Tibial nerve (tissue), 4 donors: ENCODE measurements around the gene TAF11L14.

ENCODE experiments used
- EP300 ChIP-seq, 2 donors: sonication (generic); formaldehyde crosslinking; IDR thresholded peaks; one replicate each; pipeline ENCODE4 v1.6.1; 2017; ENCODE audit warnings: antibody characterized with exemption in 2 of 2, mild to moderate bottlenecking in 1 of 2
- POLR2A ChIP-seq, 2 donors: fragments of 450-650 bp; IDR thresholded peaks; one replicate each; pipeline ENCODE4 v1.6.1; 2017; ENCODE audit warnings: antibody characterized with exemption in 2 of 2, mild to moderate bottlenecking in 2 of 2, moderate library complexity in 2 of 2
- TF ChIP-seq, protein P1 (sequence below), 5 experiments: fragments of 200-600 bp in 3 of 5; fragments of 450-650 bp in 2 of 5; sonication (generic) in 3 of 5; IDR thresholded peaks; one replicate each; pipeline ENCODE4 v1.5.1; 2016 to 2019; ENCODE audit warnings: antibody characterized with exemption in 5 of 5, mild to moderate bottlenecking in 3 of 5, moderate library complexity in 2 of 5

DNA sequence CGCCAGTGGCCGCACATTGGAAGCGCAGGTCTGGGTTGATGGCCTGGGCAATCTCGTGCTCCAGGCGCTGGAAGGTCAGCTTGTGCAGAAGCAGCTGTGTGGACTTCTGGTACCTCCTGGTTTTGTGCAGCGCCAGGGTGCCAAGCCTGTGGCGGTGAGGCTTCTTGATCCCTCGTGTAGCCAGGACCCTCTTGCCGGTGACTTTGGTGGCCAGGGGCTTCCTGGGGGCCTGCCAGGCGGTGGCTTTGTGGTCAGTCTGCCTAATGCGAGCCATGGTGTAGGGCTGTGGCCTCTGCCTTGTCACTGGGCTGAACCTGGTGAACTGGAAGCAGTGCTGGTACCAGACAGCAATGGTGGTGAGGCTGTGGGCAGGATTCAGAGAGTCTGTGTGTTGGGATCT is 8.6 kb upstream of the TAF11L14 start:
- TF ChIP-seq EP300 (IDR thresholded peaks at IDR 0.05) = no peak
- TF ChIP-seq, protein P1, sequence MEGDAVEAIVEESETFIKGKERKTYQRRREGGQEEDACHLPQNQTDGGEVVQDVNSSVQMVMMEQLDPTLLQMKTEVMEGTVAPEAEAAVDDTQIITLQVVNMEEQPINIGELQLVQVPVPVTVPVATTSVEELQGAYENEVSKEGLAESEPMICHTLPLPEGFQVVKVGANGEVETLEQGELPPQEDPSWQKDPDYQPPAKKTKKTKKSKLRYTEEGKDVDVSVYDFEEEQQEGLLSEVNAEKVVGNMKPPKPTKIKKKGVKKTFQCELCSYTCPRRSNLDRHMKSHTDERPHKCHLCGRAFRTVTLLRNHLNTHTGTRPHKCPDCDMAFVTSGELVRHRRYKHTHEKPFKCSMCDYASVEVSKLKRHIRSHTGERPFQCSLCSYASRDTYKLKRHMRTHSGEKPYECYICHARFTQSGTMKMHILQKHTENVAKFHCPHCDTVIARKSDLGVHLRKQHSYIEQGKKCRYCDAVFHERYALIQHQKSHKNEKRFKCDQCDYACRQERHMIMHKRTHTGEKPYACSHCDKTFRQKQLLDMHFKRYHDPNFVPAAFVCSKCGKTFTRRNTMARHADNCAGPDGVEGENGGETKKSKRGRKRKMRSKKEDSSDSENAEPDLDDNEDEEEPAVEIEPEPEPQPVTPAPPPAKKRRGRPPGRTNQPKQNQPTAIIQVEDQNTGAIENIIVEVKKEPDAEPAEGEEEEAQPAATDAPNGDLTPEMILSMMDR (IDR thresholded peaks at IDR 0.05) = no peak
- no peak for TF ChIP-seq POLR2A (IDR thresholded peaks at IDR 0.05)
